SH-SY5Y (cell line): Measurements from ENCODE around the gene LGALS3BP.

Source experiments
- GATA2 ChIP-seq: IDR thresholded peaks from 2 replicates; pipeline ENCODE4 v1.6.1; 2011; ENCODE audit warnings: mild to moderate bottlenecking, low read depth, low read length
- GATA3 ChIP-seq: IDR thresholded peaks from 2 replicates; pipeline ENCODE4 v1.6.1; 2011; ENCODE audit warnings: low read depth, mild to moderate bottlenecking, low read length, moderate library complexity

- TF ChIP-seq GATA3 (no peak), GATA2 (no peak)
Observed at GRCh38 chr17:78993981-78994671, 14.4 kb upstream of the LGALS3BP start.
